A673 (cell line): ENCODE data around the gene ADAMTS14. TPM values are rescaled to one million over a fixed set of nuclear protein-coding genes. Genes with fewer than 3 reads are reported as not detected.

Experiments used
- BruUV-seq: library from RNA; stranded (reverse); fragments of 400-500 nt; replicated peaks from 2 replicates; lab custom pipeline; 2021; lab: Mats Ljungman, UMichigan
- CTCF ChIA-PET: fragments of 300-600 bp; sonication (Branson Sonifier 250); formaldehyde crosslinking; loops from one replicate; lab custom pipeline; 2022; ENCODE audit warnings: antibody characterized with exemption; lab: Charles Lee
- POLR2A ChIA-PET: fragments of 300-600 bp; sonication (Branson Sonifier 250); formaldehyde crosslinking; loops from one replicate; lab custom pipeline; 2022; ENCODE audit warnings: antibody characterized with exemption; ENCODE audit not compliant: low non-redundant PET; lab: Charles Lee
- DNase-seq: peaks from one replicate; pipeline ENCODE4 v3.0.0-alpha.2; 2015; ENCODE audit warnings: low spot score
- H3K27ac ChIP-seq: fragments of 200-600 bp; sonication (generic); 2 replicates; pipeline ENCODE4 v1.5.1; 2016; ENCODE audit warnings: mixed run types, low read depth, mild to moderate bottlenecking, mixed read lengths, antibody characterized with exemption, low read length; ENCODE audit not compliant: poor library complexity, severe bottlenecking
- H3K27me3 ChIP-seq: fragments of 200-600 bp; sonication (generic); replicated peaks from 2 replicates; pipeline ENCODE4 v1.6.1; 2017; ENCODE audit warnings: mixed run types, low read depth, mild to moderate bottlenecking, mixed read lengths, antibody characterized with exemption, low read length; ENCODE audit not compliant: insufficient read depth, poor library complexity
- H3K36me3 ChIP-seq: fragments of 200-600 bp; sonication (generic); 2 replicates; pipeline ENCODE4 v1.6.1; 2016; ENCODE audit warnings: mixed run types, mild to moderate bottlenecking, mixed read lengths, antibody characterized with exemption, low read length; ENCODE audit not compliant: insufficient read depth, poor library complexity, severe bottlenecking
- H3K4me1 ChIP-seq: fragments of 200-600 bp; sonication (generic); 2 replicates; pipeline ENCODE4 v1.6.1; 2017; ENCODE audit warnings: mixed run types, mild to moderate bottlenecking, mixed read lengths, antibody characterized with exemption, low read length; ENCODE audit not compliant: insufficient read depth, poor library complexity, severe bottlenecking
- H3K4me3 ChIP-seq: fragments of 200-600 bp; sonication (generic); 2 replicates; pipeline ENCODE4 v1.5.1; 2016; ENCODE audit warnings: low read depth, mixed run types, mild to moderate bottlenecking, mixed read lengths, low read length; ENCODE audit not compliant: poor library complexity, severe bottlenecking
- H3K9me3 ChIP-seq: fragments of 200-600 bp; sonication (generic); 2 replicates; pipeline ENCODE4 v1.6.1; 2016; ENCODE audit warnings: mixed run types, low read depth, mild to moderate bottlenecking, mixed read lengths, antibody characterized with exemption, low read length; ENCODE audit not compliant: poor library complexity, severe bottlenecking
- CTCF ChIP-seq: fragments of 300-800, 200-600 bp; sonication (generic); conservative IDR thresholded peaks from 2 replicates; pipeline ENCODE4 v1.5.1; 2017; ENCODE audit warnings: low read depth, mild to moderate bottlenecking, antibody characterized with exemption, low read length, moderate library complexity, mixed read lengths
- EZH2 ChIP-seq: fragments of 200-600 bp; sonication (generic); IDR thresholded peaks from 2 replicates; pipeline ENCODE4 v1.6.1; 2017; ENCODE audit warnings: borderline replicate concordance, low read depth, mild to moderate bottlenecking, mixed read lengths, antibody characterized with exemption, low read length; ENCODE audit not compliant: poor library complexity, severe bottlenecking
- intact Hi-C: fragments of 100-400 bp; cut with micrococcal nuclease; formaldehyde crosslinking; loops from one replicate; pipeline ENCODE4 v1.10.0; 2022; ENCODE audit not compliant: unreplicated experiment
- total RNA-seq: library from RNA; stranded (reverse); gene quantifications from 2 replicates; pipeline ENCODE4 v1.2.3, GENCODE V29; 2021

ADAMTS14 gene
- total RNA-seq, 1 experiment from 2014 or later: 0.21 TPM

GRCh38 chr10:70758757-70759514 lies 86.6 kb downstream of the ADAMTS14 start:
- no peaks in the 10 kb centered on the region for H3K27me3 ChIP-seq
- CTCF ChIA-PET: interaction anchor here (0.6 to 1.0 kb wide), 3 partner anchors 20 to 207 kb away, joined by 3 to 7 read pairs (median 5); no protein-coding TSS in a partner anchor
- H3K27ac ChIP-seq: no peak overlapping the region
- peak; percentile 85 for TF ChIP-seq CTCF
- TF ChIP-seq EZH2: no peak
- H3K9me3 ChIP-seq: no peaks in the 10 kb centered on the region
- no peaks in the 10 kb centered on the region for H3K36me3 ChIP-seq
- peak; percentile 80 for DNase-seq
- POLR2A ChIA-PET: no interaction called here
- no TSS peak for BruUV-seq
- intact Hi-C loops: loop anchor here (1.0 to 2.0 kb wide), 4 partner anchors 140 to 298 kb away; no protein-coding TSS in a partner anchor
- H3K4me3 ChIP-seq: no peak overlapping the region
- H3K4me1 ChIP-seq: peaks cover 11% of the 10 kb centered on the region

GRCh38 chr10:70759781-70760180 lies 87.5 kb downstream of the ADAMTS14 start:
- Histone ChIP-seq H3K4me3 (no peak overlapping the region), H3K27ac (no peak overlapping the region), H3K36me3 (no peaks in the 10 kb centered on the region), H3K9me3 (no peaks in the 10 kb centered on the region), H3K27me3 (no peaks in the 10 kb centered on the region), H3K4me1 (peaks cover 11% of the 10 kb centered on the region)
- ChIA-PET CTCF (no interaction called here), POLR2A (no interaction called here)
- peak; percentile 27 for DNase-seq
- intact Hi-C loops: loop anchor here (1.0 to 2.0 kb wide), 4 partner anchors 140 to 298 kb away; no protein-coding TSS in a partner anchor
- no TSS peak for BruUV-seq
- TF ChIP-seq EZH2 (no peak), CTCF (no peak)

GRCh38 chr10:70760271-70760787 lies 88.0 kb downstream of the ADAMTS14 start:
- Histone ChIP-seq H3K4me1 (peaks cover 11% of the 10 kb centered on the region), H3K36me3 (no peaks in the 10 kb centered on the region), H3K4me3 (no peak overlapping the region), H3K9me3 (no peaks in the 10 kb centered on the region), H3K27ac (no peak overlapping the region), H3K27me3 (no peaks in the 10 kb centered on the region)
- TF ChIP-seq EZH2: no peak
- no peak for TF ChIP-seq CTCF
- no TSS peak for BruUV-seq
- CTCF ChIA-PET: no interaction called here
- POLR2A ChIA-PET: no interaction called here
- DNase-seq: no peak
- intact Hi-C loops: no loop called here
